NCI-H2029 treated with DMSO at 0.1 percent for 48 hours (cell line): ENCODE measurements around the gene AP3M1.

Experiments used
- DNase-seq: peaks from one replicate; lab custom pipeline; 2025; lab: John Stamatoyannopoulos, UW

Gene AP3M1

DNA sequence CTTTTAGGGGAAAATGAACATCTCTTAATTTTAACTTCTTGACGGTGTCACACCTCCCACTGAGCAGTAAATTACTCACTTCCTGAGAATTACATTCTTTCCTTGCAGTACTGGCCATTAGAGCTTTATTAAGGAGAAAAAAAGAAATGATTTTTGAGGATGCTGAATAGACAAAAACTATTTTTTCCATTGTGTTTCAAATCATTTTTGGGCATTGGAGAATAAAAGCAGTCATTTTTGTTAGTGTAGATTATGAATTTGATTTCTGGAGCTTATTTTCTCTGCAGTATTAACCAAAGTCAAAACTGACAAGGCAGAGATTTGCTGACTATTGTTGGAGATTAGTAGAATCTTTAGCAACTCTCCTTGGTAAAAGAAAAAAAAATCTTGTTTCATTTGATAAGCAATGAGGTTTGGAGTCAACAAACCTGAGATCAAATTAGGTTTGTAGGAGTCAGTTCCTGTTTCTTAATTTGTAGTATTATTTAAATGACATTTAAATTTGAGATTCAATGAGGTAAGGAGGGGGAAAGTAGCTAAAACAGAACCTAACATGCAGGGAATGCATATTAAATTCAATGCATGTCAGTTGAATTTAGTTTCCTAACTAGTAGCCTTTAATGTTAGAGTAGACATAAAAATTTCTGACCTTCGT lies 70.6 kb downstream of the AP3M1 start:
- no peak for DNase-seq

DNA sequence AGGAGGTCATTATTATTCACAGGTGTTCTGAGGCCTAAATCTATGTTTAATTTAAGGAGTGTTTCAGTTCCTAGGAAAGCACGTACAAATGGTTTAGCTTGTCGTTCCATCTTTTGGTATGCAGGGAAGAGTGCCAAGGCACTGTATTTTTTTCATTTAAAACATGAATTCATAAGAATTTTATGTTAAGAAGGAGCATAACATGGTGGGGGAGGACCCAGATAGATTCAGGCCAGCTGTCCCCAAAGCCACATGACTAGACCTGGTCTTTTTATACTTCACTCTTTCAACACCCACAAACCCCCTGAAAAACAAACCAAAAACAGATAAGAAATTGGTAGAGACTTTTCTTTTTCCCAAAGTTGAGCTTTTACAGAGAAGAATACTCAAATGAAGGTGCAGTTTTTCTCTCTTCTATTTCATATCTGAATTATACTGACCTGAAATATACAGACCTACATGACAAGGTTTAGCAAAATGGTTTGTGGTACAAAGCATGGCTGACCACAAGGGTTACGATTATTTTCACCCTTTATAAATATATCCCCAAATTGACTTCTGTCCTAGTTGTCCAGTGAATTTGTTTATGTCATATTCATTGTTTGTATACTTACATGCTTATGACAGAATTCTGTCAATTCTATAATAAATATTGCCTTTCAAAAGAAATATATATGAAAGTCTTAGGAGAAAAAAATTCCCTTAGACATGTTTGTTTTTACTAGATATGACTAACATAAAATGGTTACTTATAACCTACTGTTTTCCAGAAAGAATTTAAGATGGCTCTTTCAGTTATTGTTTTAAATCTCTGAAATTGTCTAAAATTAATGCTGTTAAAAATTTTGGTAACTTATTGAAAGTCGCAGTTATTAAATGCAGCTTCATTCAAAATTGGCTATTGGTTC lies 71.3 kb downstream of the AP3M1 start:
- DNase-seq, result no peak

DNA sequence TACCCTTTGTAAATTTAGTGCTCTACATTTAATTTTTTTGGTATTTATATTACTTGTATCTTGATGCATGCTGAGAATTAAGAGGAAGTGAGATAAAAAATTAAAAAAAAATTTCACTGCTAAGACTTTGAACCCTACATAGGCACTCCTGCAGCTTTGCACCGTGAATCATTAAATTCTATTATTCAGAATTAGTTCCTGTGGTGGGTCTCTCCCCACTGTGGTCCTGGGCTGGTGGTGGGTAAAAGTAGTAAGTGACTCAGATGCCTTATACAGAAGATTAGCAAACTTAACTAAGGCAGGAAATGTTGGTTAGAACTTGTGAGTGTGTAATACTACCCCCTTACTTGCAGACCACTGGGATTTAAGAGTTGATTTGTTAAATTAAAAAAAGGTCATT lies 72.6 kb downstream of the AP3M1 start:
- no peak for DNase-seq

DNA sequence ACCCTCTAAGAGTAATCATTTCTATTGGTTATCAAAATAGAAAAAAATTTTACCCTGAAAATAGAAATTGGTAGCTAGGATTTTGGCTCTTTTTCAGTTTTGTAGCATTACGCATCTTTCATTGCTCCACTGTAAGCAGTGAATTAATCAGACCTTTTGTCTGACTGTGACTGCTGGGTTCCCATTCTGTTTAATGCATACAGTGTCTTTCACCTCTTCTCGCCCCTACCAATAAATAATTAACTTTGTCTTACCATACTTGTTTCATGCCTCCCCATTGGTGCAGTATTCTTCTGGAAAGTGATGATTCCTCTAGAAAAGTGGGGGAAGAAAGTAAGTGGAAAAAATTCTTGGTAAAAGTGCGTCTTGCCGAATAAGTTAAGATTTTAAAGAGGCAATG lies 73.2 kb downstream of the AP3M1 start:
- DNase-seq, result no peak

DNA sequence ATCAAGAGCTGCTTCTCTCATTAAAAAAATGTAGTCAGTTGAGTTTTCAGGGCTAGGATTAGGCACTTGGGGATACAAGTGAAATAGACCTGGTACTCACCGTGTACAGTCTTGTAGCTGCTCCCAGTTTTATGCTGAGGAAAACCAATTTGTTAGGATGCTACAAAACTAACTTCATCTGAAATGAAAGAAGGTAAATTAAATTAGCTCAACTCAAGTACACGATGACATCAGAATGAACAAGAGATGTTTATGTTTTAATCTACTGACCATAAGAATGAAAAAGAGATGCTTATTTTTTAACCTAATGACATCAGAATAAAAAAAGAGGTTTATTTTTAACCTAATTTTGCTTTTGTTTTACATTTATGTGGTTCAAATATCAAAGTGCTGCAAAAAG lies 73.7 kb downstream of the AP3M1 start:
- no peak for DNase-seq

DNA sequence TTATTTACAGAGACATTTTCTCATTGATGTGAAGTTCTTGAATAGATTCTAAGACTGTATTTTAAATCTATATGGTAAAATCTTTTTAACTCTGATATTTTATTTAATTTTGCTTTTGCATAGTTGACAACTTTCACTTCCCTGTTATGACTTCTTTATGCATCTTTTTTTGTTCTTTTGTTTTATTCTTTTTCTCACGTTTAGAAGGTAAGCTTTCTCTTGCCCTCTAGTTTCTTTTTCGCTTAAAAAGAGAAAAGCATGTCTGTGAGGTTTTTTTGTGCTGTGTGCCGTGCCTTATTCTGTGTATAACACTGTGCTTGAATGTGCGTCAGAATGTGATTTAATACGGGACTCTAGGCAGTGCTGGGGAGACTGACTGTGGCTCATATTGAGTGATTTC lies 74.7 kb downstream of the AP3M1 start:
- DNase-seq, result no peak

DNA sequence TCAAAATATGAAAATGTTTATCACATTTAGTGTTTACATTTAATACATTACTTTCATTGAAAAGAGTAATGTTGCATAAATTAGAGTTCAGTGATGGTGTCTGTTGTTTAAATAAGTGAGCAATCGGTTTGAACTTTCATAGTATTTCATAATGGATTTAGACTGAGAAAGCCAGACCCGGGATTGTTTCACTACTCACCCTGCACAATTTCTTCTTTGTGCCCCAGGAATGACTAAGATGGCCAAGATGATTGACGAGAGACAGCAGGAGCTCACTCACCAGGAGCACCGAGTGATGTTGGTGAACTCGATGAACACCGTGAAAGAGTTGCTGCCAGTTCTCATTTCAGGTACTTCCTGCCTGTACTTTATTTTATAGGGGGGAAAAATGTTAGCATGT lies 78.1 kb downstream of the AP3M1 start:
- no peak for DNase-seq

DNA sequence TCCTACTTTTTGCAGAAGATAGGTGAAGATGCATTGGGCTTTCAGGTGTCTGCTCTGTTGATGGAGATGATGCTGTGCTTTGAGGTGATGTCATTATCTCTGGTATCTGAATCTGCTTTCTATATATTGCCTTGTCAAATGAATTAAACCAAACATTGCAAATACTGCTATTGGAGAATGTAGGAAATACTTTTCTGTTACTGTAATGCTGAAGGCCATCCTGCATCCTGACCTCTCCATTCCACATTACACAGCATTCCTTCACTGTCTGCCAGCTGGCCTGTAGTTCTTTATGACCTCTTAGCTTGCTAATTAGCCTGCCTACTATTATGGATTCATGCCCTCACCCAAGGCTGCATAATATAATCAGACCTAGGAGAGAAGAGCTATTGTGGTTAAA lies 79.5 kb downstream of the AP3M1 start:
- DNase-seq, result no peak
